MV-4-11 (cell line): ENCODE measurements around the gene ZNG1A.
"Not testable (repeated sequence)": the region's sequence is repeated elsewhere in the genome, so short reads cannot be mapped to it uniquely, and the experiment has no call there.

Source experiments
- DNase-seq: peaks from one replicate; lab custom pipeline; 2025; lab: John Stamatoyannopoulos, UW

The ZNG1A gene

DNA sequence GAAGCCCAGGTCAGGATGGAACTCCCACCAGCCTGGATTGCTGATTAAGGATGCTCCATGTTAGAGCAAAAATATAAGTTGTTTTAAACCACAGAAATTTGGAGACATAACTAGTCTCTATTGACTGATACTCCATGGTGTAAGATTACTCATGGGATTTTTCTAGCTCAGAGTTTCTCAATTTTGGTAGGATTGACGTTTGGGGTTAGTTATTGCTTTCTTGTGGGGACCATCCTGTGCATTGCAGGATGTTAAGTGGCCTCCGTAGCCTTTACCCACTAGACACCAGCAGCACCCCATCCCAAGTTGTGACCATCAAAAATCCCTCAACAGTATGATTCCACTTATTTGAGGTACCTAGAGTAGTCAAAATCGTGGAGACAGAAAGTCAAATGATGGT, 80.1 kb downstream of the ZNG1A start:
- DNase-seq = not testable (repeated sequence)

DNA sequence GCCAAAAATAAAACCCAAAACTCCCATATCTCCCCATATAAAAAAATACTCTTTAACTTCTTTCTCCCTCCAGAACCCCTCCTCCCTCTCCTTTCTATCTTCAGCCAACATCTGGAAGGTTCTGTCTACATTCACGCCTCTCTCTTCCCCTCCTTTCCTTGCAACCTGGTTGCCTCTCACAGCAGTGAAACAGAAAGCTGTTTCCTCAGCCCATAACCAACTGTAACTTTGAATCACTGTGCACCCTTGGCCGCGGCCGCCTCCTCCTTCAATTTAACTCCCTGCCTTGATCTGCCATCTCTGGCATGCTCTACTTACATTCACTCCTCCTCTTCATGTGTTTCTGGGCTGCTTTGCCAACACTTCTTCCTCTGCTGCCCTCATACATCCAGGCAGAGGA, 83.9 kb downstream of the ZNG1A start:
- not testable (repeated sequence) for DNase-seq

DNA sequence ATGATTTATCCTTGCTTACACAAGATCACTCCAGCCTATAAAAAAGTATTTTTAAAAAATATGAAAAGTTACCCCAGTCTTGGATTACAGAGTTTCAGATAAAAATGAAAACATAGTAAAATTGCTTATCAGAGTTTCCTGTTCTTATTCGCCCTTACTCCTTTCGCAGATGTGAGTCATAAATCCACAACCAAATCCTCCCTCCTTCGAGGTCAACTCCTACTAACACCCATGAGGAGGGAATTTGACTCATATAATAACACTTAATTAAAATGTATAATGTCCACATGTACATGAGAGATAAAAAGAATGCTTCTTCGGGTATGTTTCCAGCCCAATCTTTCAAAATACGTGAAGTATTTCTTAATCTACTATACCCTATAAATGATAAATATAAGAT, 84.5 kb downstream of the ZNG1A start:
- DNase-seq = not testable (repeated sequence)

DNA sequence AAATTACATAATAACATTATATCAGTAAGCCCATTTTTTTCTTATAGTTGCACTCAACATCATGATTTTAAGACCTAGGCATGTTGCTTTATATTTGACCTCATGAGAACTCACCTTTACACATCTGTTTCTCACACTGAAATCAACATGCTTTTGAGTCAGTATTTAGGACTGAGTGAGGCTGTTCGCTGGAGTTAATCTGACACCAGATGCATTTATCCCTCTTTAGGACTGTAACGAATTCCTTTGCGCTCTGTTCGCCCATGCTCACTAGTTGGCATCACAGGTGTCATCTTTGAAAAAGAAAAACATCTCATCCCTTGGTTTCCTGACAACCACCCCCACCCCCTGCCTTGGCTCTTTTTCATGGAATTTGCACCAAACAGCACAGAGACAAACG, 84.9 kb downstream of the ZNG1A start:
- DNase-seq = not testable (repeated sequence)

DNA sequence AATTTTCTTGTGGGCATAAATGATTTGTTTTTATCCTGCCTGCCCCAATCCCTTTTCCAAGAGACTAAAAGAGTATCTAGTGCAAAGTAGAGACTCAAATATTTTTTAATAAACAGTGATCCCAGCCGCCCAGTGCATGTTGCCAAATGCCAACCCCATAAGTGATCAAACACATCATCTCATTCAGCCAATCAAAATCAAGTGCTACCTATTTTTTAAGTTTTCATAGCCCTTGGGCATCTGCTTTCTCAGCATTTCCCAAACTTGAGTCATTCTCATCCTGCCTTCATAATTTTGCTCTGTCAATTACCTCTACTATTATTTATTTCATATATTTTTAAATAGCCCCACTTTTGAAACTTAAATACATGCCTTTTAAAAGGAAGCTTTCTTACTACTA, 88.0 kb downstream of the ZNG1A start:
- not testable (repeated sequence) for DNase-seq

DNA sequence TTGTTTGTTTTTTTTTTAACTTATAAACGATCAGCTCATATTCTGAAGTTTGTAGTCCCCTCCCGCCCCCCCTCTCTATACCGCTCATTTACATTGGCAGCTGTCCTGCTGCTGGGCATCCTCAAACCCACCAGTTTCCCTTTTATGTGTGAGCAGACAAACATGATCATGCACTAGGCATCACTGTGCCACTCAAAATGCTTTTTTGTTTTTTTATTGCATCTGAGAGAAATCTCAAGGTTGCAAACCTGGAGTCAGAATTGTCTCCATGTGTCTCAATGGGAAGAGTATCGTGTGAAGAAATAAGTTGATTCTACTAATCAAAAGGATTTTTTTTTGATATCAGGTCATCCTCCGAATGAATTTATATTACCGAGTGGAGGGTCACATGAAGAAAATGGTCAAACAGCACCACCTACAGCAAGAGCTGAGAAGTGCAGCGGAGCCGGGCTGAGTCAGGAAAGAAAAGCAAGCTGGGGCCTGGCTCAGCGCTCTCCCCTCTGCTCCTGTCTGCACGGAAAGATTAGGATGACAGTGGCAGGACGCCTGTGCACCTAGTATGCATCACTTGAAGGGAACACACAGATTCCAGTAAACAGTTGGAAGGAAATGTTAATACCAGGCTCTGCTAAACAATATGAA, 90.3 kb downstream of the ZNG1A start:
- not testable (repeated sequence) for DNase-seq

DNA sequence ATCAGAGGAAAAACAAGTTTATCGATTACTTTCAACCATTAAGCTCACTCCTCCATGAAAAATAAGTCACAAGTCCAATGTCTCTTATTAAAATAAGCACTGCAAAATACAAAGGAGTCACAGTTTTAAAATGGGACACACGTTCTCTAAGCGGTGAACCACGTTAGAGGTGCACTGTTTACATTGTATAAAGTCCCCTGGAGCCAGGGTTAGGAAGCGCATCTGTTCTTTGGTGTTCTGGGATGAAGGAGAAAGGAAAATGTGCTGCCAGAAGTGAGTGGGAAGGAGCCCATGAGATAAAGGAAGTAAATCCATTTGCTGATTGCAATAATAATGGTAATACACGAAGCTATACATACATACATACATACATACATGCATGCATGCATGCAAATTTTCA, 91.0 kb downstream of the ZNG1A start:
- DNase-seq = not testable (repeated sequence)

DNA sequence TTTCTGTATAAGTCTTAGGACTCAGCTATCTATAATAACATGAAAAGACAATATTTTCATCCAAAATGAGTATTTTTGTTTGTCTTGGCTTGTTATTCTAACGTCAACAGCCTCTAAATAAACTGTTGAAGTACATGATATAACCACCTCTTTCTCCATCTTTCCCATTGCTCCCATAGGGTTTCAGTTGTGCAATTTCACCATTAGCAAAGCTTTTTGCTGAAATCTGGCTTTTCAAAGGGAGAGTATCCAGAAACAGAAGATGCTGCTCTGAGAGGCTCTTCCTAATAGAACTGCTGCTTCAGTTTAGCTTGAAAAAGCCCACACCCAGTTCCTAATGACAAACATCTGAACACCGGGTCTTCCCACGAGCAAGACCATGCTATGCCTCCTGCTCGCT, 91.8 kb downstream of the ZNG1A start:
- not testable (repeated sequence) for DNase-seq

DNA sequence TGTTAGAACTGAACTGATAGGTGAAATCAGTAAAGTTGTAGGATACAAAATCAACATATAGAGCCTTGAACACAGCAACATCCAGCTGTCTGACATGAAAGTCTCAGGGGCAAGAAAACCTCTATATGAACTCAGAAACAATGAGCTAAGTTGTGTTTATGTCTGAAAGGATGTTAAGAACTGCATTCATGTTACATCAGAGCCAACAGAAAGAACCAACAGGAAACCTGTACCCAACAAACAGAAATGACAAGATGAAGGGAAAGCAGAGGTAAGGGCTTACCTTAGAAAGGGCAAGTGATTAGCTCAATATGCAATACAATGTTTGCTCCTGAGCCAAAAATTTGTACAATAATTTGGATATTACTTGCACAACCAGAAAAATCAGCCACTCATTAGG, 92.2 kb downstream of the ZNG1A start:
- not testable (repeated sequence) for DNase-seq

DNA sequence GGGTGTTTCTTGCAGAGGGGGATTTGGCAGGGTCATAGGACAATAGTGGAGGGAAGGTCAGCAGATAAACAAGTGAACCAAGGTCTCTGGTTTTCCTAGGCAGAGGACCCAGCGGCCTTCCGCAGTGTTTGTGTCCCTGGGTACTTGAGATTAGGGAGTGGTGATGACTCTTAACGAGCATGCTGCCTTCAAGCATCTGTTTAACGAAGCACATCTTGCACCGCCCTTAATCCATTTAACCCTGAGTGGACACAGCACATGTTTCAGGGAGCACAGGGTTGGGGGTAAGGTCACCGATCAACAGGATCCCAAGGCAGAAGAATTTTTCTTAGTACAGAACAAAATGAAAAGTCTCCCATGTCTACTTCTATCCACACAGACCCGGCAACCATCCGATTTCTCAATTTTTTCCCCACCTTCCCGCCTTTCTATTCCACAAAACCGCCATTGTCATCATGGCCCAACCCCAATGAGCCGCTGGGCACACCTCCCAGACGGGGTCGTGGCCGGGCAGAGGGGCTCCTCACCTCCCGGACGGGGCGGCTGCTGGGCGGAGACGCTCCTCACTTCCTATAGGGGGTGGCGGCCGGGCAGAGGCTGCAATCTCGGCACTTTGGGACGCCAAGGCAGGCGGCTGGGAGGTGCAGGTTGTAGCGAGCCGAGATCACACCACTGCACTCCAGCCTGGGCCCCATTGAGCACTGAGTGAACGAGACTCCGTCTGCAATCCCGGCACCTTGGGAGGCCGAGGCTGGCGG, 95.7 kb downstream of the ZNG1A start:
- not testable (repeated sequence) for DNase-seq

DNA sequence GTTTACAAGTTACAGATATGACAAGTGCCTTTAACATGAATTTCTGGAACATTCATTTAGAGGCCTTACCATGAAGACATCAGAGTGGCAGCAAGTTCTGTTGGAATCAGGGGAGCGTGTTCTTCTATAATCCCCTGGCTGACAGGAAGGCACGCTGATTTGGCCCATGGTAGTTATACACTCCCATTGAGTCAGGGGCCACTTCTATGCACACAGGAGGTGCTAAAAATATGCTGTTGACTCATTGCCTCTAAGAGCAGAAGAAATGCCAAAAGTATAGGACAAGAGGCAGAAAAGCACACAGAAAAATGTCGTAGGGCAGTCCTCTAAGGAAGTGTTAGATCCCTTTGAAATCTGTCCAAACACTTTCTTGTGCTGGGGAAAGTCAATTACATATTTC, 100.5 kb downstream of the ZNG1A start:
- not testable (repeated sequence) for DNase-seq

DNA sequence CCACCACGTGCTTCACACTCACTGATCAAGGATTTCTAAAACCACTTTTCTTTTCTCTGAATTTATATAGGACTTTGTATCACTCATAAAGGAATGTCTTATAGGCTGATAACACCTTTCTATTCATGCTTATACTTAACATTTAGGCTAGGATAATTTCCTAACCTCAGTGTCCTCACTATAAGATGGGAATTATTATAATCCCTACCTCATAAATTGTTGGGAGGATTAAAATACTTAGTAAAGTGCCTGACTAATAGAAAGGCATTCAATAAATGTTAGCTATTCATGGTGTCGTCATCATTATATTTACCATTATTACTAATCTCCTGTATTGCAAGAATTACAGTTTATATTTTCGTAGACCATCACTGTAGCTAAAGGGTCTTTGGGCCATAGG, 102.5 kb downstream of the ZNG1A start:
- not testable (repeated sequence) for DNase-seq

DNA sequence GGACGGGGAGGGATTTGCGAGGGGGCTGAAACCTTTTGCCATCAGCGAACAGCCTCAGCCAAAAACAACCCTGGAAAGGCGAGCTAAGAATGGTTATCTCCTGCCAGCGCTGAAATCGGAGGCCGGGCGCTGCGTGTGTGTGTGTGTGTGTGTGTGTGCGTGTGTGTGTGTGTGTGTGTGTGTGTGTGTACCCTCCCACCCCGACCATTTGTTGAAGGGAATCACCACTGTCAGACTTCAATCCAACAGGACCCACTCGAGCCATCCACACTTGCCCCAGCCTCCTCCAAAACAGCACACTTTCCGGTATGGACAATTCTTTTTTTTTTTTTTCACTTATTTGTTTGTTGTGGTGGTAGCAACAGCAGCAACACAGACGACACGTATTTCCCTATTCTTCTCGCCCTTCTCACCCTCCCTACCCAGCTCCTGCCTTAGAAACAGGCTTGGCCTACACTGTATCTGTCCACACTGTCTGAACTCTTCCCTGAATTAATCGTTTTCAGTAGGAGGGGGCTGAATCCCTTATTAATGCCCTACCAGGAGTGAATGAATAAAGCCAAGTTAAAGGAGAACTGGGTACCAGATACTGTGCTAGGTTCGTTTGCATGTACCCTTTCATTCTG, 104.8 kb downstream of the ZNG1A start:
- not testable (repeated sequence) for DNase-seq

DNA sequence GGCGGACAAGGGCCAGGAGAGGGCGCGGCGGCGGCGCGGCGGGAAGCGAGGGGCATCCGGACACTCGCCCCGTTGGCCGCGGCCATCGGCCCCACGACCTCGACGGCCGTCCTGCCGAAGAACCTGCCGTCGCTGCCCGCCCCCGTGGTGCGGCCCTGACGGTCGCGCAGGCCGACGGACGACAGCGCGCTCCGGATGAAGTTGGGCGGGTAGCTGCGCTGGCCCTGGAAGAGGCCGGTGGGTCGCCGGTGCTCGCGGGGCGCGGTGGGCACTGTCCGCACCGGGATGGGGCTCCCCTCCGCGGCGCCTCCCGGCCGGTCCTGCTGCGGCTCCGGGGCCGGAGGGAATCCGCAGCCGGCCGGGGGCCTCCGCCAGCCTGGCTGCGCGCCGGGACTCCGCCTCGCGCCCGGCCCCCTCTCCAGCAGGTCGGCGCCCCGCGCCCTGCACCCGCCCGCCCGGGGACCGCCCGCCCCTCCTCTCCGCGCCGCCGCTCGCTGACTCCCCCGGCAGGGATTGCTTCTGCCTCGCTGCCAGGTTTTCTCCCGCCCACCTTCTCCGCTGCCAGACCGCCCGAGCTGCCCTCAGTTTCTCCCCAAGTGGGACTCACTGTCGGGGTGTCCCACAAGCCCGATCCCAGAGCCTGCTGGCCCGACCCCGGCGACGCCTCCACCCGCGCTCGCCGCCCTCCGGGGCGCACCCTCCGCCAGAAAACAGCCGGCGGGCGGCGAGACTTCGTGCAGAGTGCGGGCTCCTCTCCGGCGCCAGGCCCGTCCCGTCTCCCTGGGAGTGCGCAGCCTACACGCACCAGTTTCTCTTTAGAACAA, 105.6 kb downstream of the ZNG1A start:
- not testable (repeated sequence) for DNase-seq
